Vagina (tissue), 2 donors: ENCODE measurements around the gene PHTF2.

Experiments used
- CTCF ChIP-seq, 3 experiments: fragments of 450-650 bp in 2 of 3; fragments of 200-600 bp in 1 of 3; sonication (generic) in 1 of 3; IDR thresholded peaks; one replicate each; pipeline ENCODE4 v1.5.1; 2017 to 2019; ENCODE audit warnings: antibody characterized with exemption in 3 of 3, mild to moderate bottlenecking in 2 of 3, moderate library complexity in 2 of 3
- POLR2A ChIP-seq, 2 donors: fragments of 450-650 bp; IDR thresholded peaks; one replicate each; pipeline ENCODE4 v1.6.1; 2017; ENCODE audit warnings: antibody characterized with exemption in 2 of 2, mild to moderate bottlenecking in 2 of 2, moderate library complexity in 2 of 2
- POLR2AphosphoS5 ChIP-seq, 2 donors: sonication (generic); formaldehyde crosslinking; IDR thresholded peaks; one replicate each; pipeline ENCODE4 v1.9.0; 2017; ENCODE audit warnings: antibody characterized with exemption in 2 of 2, mild to moderate bottlenecking in 2 of 2, low read depth in 1 of 2; ENCODE audit not compliant: insufficient read depth in 1 of 2

DNA sequence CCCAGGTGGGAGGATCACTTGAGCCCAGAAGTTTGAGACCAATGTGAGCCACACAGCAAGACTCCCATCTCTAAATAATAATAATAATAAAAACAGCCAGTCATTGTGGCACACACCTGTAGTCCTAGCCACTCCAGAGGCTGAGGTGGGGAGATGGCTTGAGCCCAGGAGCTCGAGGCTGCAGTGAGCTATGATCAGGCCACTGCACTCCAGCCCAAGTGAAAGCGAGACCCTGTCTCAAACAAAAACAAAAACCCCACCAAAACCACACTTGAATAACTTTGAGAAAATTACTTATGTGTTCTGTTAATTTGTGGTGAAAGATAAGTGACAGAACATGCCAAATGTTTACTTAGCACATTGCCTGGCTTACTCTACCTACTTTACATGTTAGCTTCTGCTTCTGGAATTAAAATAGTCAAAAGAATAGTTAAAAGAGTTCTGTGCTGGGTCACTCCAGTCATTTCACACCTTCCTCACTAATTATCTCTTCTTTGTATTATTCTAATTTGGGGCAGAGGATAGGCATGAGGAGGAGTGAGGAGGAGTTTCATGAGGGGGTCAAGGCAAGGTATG, 10.2 kb upstream of the PHTF2 start:
- TF ChIP-seq CTCF (IDR thresholded peaks at IDR 0.05) (no peak), POLR2AphosphoS5 (IDR thresholded peaks at IDR 0.05; ENCODE audit: insufficient read depth in 1 of 2, low read depth in 1 of 2) (no peak), POLR2A (IDR thresholded peaks at IDR 0.05) (no peak)
